ENCODE data around the gene ATXN7L3B.

ATXN7L3B gene

GRCh38 chr12:74552201-74552600 is 14.6 kb downstream of the ATXN7L3B start:
- no peak for DNase-seq

- DNase-seq, result no peak
Measured at GRCh38 chr12:74559728-74560127, 22.1 kb downstream of the ATXN7L3B start.

- no peak for DNase-seq
Measured at GRCh38 chr12:74563927-74564326, 26.3 kb downstream of the ATXN7L3B start.

GRCh38 chr12:74578486-74578885 is 40.9 kb downstream of the ATXN7L3B start:
- DNase-seq, result no peak

GRCh38 chr12:74579446-74579845 is 41.8 kb downstream of the ATXN7L3B start:
- no peak for DNase-seq

- no peak for DNase-seq
Measured at GRCh38 chr12:74579981-74580380, 42.3 kb downstream of the ATXN7L3B start.

- no peak for DNase-seq
Measured at GRCh38 chr12:74581439-74581838, 43.8 kb downstream of the ATXN7L3B start.

- DNase-seq, result no peak
Measured at GRCh38 chr12:74584483-74585062, 46.9 kb downstream of the ATXN7L3B start.

- no peak for DNase-seq
Measured at GRCh38 chr12:74586251-74586650, 48.6 kb downstream of the ATXN7L3B start.
